Stimulated activated CD8-positive, alpha-beta memory T cell treated with anti-CD3 and anti-CD28 coated beads, Interleukin-7, amount 100 ng/mL, for 48 hours (primary cell): ENCODE data around the gene ZNF865.
"Not testable (repeated sequence)": the region's sequence is repeated elsewhere in the genome, so short reads cannot be mapped to it uniquely, and the experiment has no call there.

Experiments used
- DNase-seq, 2 donors: peaks; one replicate each; pipeline ENCODE4 v3.0.0-alpha.2; 2020; ENCODE audit warnings: low read depth in 1 of 2; ENCODE audit errors: extremely low read depth in 1 of 2

ZNF865 gene

DNA sequence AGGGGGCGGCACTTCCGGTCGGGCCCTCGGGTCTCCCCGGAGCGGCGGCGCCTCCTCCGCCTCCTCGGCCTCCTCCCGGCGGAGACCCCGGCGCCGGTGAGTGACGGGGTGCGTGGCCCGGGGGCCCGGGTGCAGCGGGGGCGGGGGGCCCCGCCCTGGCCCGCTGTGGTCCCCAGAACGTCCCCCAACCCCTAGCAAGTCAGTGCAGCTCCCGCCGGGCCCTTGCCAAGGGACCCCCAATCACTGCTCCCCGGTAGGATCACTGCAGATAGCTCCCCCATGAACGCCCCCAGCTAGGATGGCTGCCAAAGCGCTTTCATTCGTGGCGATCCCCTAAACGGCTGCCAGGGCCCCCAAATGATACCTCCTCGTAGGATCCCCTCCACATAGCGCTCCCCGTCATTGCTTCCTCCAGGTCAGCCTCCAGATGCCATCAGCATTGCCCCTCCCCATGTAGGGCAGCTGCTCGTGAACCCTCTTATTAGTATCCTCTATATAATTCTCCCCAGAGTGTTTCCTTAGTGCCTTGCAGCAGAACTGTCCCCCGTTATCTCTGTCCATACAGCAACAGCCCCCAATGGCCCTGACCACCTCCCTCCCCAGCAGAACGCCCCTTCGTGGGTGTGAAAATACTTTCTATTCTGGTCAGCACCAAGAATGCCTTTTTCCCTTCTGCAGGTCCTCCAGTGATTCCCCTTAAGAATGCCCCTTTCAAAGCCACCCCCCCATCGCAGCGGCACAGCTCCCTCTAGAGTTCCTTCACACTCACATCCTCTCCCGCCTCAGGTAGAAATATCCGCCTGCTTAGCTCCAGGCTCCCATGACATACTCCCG is at the start of gene ZNF865:
ZNF865 (plus strand) TSS at position 11 of the 834 bp plus-strand sequence. CDS start 7,972 bp downstream, outside the sequence.
- DNase-seq: peak; percentile 38 to 61

DNA sequence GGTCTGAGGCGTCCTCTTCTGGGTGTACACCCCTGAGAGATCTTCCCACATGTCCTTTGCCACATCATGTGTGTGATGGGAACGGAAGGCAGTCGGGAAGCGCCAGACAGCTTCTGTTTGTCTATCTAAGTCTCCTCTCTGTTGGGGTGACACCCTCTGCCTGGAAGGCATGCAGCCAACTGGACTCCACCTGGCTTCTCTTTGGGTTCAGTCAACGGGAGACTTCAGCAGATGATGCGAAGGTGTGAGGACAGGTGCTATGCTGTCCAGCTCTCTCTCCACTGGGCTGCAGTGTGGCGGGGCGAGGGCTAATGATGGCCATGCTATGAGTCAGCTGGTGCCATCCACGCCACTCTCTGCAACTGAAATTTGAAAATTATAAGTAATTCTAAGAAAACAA is 45.8 kb upstream of the ZNF865 start:
- DNase-seq: no peak

DNA sequence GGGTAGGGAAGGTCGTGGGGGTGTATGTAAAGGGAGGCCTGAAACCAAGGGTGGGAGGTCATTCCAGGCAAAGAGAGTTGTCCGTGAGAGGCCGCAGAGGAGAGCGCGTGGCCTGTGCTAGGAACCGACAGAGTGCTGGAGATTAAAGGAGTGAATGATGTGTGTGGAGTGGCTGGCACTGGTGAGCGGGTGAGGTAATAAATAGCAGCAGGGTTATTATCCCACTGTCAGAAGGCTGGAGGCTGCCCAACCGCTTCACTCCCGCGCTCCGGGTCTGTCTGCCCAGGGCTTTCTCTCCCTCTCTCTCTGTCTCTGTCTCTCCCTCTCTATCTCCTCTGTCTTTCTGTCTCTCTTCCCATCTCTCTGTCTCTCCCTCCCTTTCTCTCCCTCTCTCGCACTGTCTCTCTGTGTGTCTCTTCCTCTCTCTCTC is 42.2 kb upstream of the ZNF865 start:
- DNase-seq: no peak

DNA sequence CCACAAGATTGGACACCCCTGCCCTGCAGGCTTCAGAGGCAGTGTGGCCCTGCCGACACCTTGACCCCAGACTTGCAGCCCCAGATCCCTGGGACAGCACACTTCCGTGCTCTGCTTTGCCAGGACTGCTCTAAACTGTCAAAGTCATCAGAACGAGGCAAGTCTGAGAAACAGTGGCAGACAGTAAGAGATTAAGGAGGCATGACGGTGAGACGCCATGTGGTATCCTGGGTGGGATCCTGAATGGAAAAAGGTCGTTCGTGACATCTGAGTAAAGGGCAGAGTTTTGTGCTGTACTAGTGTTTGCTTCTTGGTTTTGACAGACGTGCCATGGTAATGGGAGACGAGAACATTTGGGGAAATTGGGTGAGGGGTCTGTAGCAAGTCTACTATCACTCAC is 38.6 kb upstream of the ZNF865 start:
- no peak for DNase-seq

DNA sequence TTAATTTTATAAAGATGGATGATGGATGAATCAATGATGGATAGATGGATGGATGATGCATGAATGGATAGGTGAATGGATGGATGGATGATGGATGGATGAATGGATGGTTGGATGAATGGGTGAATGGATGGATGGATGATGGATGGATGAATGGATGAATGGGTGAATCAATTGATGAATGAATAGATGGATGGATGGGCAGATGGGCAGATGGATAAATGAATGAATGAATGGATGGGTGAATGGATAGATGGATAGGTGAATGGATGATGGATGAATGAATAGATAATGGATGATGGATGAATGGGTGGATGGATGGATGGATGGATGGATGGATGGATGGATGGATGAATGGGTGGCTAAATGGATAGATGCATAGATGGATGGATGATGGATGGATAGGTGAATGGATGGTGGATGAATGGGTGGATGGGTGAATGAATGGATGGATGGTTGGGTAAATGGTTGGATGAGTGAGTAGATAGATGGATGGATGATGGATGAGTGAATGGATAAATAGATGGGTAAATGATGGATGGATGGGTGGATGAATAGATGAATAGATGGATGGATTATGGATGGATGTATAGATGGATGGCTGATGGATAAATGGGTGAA is 37.6 kb upstream of the ZNF865 start:
- DNase-seq: no peak

DNA sequence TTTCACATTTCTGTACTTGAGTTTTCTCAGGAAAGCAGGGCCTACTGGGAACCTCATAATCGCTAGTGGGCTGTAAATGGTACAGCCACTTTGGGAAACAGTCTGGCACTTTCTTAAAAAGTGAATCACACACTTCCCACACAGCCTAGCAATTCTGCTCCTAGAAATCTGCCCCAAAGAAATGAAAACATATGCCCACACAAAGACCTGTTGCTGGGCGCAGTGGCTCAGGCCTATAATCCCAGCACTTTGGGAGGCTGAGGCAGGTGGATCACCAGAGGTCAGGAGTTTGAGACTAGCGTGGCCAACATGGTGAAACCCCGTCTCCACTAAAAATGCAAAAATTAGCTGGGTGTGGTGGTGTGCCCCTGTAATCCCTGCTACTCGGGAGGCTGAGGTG is 36.0 kb upstream of the ZNF865 start:
- DNase-seq: not testable (repeated sequence)

DNA sequence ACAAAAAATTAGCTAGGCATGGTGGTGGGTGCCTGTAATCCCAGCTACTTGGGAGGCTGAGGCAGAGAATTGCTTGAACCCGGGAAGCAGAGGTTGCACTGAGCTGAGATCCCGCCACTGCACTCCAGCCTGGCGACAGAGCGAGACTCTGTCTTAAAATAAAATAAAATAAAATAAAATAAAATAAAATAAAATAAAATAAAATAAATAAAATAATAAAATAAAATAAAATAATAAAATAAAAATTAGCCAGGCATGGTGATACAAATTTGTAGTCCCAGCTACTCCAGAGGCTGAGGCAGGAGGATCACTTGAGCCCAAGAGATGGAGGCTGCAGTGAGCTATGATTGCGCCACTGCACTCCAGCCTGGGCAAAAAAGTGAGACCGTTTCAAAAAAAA is 31.5 kb upstream of the ZNF865 start:
- DNase-seq: not testable (repeated sequence)

DNA sequence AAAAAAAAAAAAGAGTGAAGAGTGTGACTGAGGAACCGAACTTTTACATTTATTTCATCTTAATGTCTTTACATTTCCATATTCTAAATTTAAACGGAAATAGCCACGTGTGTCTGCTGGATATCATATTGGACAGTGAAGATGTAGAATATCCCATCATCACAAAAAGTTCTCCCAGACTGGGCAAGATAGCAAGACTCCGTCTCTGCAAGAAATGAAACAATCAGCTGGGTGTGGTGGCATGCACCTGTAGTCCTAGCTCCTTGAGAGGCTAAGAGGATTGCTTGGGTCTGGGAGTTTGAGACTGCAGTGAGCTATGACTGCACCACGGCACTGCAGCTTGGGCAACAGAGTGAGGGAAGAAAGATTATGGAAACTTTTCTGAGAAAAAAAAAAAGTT is 28.7 kb upstream of the ZNF865 start:
- no peak for DNase-seq

DNA sequence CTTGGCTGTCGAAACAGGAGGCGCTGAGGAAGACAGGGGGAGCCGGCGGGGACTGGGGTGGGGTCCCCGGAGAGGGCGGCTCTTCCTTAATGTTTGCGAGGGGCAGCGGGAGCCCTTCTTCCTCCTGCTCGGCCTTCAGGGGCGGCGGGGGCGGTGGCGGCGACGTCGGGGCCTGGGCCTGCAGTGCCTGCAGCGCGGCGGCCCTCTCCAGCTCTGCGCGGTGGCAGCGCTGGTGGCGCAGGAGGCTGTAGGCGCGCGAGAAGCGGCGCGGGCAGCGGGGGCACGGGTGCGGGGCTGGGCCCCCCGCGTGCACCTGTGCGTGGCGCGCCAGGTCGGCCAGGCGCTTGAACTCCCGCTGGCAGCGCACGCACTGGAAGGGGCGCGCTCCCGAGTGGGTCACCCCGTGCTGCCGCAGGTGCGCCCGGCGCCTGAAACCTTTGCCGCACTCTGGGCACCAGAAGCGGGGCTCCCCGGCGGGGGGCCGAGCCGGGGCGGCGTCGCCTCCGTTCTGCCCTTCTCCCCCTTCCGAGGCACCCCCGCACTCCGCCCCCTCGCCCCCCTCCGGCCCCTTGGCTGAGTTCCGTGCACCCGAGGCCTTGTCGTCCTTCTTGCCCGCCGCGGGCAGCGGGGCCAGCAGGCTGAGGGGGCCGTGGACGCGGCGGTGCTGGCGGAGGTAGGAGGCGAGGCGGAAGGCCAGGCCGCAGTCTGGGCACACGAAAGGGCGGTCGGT is 27.3 kb upstream of the ZNF865 start:
- DNase-seq: no peak

DNA sequence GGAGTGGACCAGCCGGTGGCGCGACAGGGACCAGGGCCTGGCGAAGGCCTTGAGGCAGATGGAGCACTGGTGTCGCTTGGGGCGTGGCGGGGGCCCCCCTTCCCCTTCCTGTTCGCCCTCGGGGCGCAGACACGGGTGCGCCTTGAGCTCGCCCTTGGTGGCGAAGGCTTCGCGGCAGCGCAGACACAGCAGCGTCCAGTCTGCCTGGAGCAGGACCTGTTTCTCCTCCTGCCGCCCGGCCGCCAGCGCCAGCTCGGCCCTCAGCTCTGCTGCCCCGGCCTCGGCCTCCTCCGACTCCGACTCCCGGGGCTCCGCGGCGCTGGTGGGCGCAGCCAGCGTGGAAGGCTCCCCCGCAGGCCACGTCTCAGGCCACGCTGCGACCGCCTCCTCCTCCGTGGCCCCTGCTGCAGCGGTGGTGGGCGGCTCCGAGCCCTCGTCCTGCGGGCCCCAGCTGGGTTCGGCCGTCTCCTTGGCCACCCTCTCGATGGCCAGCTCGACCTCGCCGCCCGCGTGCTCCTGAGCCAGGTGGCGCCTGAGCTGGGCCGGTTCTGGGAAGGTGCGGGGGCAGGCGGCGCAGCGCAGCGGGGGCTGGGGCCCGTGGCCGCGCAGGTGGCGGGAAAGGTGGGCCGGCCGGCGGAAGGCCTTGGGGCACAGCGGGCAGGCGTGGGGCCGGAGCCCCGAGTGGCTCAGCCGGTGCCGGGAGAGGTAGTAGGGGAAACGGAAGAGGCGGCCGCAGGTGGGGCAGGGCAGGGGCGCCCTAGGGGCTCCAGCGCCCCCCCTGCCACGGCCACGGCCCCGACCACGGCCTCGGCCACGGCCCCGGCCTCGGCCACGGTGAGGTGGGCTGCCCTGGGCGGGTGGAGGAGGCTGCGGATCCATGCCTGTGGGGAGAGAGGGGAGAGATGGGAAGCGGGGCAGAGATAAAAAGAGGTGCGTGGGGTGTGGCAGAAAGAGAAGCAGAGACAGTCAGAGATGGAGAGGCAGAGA is 26.4 kb upstream of the ZNF865 start:
- DNase-seq: no peak

DNA sequence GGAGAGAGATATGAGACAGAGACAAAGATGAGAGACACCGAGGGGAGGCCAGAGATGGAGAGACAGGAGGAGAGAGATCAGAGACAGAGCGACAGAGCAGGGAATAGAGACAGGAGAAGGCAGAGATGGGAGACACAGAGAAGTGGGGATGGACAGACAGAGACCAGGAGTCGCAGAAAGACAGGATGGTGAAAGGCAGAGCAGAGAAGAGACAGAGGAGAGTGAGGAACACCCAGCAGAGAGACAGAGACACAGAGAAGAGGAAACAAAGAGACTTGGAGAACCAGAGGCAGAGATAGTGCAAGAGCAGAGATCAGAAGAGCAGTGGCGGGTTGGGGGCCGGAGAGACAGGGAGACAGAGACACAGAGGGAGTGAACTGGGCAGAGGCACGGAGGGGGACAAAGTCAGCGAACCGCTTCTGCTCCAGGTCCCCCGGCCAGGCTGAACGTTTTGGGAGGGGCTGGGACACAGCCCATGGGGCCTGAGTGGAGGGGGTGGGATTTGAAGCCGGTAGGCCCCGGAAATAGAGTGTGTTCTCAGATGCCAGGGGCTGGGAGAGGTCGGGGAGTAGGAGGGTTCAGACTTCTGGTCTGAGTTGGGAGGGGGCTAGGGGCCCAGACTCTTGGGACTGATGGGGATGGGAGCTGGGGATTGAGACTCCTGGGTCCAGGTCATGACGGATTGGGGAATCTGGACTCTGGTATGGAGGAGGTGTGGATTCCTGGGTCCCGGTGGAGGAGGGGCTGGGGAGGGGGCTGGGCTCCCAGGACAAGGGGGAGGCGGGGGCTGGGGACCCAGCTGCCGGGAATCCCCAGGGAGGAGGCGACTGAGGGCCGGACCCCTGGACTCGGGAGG is 25.5 kb upstream of the ZNF865 start:
- no peak for DNase-seq

DNA sequence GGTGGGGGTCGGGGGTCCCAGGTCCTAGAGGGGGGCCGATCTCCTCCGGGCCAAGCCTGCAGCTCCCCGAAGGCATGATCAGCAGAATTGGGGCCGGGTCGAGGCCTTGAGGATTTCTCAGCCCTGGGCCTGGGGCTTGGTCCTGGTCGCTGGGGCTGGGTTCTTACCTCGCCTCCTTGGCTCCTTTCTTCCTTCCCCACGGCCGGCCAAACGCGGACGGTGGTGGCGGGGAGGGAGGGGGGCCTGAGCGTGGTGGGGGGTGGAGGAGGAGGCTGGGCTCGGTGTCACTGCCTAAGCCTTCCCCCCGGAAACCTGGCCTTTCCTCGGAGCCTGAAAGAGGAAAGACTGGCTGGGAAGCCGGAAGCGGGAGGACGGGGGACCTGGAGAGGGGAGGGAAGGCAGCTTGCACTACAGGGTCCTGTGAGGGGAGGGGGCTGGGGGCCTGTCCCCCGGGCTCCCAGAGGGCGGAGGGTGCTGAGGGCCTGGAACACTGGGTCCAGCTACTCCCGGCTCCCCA is 24.8 kb upstream of the ZNF865 start, which contains the start of gene ZNF579:
ZNF579 (minus strand) TSS at position 221 of the 517 bp plus-strand sequence. CDS start 1,209 bp downstream, outside the sequence.
- peak; percentile 54 to 74 for DNase-seq

DNA sequence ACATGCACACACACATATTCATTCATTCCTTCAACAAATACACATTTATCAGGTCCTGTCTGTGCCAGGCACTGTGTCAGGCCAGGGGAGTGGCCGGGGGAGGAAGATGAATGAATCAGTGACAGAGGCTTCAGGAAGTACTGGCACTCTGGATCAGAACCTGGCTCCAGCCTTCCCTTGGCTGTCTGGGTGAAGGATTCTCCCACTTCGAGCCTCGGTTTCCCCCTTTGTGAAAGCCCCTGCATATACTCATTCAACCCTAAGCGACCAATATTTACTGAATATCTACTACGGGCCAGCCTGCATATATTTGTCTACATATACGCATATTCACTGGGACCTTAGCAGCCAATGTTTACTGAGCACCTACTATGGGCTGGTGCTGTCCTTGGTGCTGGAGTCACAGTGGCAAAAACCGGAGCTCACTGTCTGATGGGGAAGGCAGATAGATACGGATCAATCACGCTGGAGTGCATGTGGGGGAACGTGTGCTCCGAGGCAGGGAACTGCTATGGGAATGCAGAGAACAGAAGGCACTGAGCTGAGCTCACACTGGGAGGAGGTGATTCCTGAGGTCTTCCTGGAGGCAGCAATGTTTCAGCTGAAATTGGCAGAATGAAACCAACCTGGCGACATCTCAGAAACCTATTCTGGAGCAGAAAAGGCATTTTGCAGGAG is 24.2 kb upstream of the ZNF865 start:
- DNase-seq: no peak

DNA sequence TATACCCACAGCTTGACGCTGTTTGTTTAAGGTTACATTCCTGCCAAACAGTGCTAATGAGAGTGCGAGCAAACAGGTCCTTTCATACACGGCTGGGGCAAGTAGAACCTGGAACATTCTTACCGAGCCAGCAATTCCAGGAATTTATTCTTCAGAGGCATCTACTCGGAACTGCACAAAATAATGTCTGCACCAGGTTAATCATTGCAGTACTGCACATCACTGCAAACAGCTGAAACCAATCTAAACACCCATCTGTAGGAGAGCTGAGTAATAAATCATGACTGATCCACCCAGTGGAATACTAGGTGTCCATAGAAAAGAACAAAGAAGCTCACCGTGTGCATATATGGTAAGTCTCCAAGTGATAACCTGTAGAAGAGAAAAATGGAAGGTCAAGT is 23.6 kb upstream of the ZNF865 start:
- DNase-seq: no peak

DNA sequence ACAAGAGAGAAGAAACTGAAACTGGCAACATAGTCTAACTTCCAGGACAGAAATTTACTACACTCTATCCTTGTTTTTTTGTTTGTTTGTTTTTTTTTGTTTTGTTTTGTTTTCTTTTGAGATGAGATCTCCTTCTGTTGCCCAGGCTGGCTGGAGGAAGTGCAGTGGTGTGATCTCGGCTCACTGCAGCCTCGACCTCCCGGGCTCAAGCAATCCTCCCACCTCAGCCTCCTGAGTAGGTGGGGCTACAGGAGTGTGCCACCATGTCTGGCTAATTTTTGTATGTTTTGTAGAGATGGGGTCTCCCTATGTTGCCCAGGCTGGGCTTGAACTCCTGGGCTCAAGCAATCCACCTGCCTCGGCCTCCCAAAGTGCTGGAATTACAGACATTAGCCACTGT is 23.2 kb upstream of the ZNF865 start:
- DNase-seq: not testable (repeated sequence)

DNA sequence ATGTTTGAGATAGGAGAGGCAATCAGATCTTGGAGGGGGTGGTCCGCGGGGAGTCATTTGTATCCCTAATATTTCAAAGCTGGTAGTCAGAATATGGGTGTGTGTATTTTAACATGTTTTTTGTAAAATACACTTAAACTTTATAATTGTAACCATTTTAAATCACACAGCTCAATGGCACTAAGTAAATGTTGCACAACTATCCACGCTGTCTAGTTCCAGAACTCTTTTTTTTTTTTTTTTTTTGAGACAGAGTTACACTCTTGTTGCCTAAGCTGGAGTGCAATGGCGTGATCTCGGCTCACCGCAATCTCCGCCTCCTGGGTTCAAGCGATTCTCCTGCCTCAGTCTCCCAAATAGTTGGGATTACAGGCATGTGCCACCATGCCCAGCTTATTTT is 21.6 kb upstream of the ZNF865 start:
- DNase-seq: not testable (repeated sequence)

DNA sequence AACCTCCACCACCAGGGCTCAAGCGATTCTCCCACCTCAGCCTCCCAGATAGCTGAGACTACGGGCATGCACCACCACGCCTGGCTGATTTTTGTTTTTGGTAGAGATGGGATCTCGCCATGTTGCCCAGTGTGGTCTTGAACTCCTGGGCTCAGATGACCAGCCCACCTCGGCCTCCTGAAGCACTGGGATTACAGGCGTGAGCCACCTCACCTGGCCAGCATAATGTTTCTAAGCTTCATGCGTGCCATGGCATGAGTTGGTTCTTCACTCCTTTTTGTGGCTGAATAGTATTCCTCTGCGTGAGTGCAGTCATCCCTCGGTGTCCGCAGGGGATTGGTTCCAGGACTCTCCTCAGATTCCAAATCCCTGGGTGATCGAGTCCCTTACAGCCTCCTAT is 20.6 kb upstream of the ZNF865 start:
- DNase-seq: no peak

DNA sequence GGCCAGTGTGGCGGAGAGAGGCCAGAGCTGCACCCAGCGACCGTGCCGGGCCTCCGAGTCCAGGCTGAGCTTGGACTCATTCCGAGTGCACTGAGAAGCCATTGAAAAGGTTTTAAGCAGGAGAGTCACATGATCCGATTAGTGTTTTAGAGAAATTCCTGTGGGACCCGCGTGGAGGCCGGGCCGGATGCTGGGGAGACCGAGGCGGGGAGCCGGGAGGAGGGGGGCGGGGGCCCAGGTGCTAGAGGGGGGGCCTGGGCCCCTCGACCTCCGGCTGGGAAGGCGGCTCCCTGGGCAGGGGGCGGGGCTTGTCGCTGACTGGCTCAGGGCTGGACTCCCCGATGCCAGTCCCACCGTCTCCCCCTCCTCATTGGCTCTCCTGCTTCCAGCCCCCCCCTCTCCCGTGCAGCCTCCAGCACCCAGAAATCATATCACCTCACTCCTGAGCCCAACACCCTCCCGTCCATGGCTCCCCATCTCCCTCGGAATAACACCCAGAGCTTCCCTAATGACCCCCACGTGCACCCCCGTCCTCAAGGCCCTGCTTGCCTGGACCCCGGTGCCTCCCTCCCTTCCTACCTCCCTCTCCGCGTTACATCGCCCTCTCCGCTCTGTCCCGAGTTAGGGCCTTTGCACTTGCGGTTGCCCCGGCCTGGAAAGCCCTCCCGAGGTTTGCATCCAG is 19.6 kb upstream of the ZNF865 start:
- no peak for DNase-seq
